WTC11 (cell line): ENCODE measurements around the gene CAPN12.

ENCODE experiments used
- FOXP1 ChIP-seq: sonication (generic); formaldehyde crosslinking; IDR thresholded peaks from 2 replicates; pipeline ENCODE4 v1.8.0; 2022; ENCODE audit warnings: missing genetic modification reagents, mild to moderate bottlenecking, moderate library complexity, borderline replicate concordance
- TF ChIP-seq, protein P1 (sequence below): sonication (generic); formaldehyde crosslinking; IDR thresholded peaks from 2 replicates; pipeline ENCODE4 v1.8.0; 2022; ENCODE audit warnings: mild to moderate bottlenecking, missing genetic modification reagents
- TF ChIP-seq, protein P2 (sequence below): sonication (generic); formaldehyde crosslinking; IDR thresholded peaks from 2 replicates; pipeline ENCODE4 v1.8.0; 2022; ENCODE audit warnings: mild to moderate bottlenecking, missing genetic modification reagents

DNA sequence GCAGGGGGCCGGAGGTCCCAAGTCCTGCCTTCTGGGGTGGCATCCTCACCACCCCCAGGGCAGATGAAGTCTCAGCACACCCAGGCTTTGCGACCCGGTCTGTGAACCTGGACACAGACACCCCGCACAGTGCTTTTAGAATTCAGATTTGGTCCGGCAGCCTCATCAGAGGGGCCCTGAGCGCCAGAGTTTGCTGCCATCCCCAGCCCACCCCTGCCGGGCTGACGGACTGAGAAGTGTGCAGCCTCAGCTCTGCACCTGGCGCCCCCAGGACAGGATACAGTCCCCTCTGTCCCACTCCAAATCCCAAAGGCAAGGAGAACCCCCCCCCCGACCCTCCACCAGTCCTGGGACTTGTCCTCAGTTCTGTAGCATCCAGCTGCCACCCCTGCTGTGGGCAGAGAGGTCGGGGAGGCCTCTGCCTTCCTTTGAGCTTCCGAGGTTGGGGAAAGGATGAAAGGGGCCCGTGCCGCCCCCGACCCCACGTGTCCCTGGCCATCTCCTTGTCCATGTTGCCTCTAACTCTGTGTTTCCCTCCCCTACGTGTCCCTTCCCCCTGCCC is 16.9 kb downstream of the CAPN12 start:
- TF ChIP-seq FOXP1 (CRISPR knock-in tag) = no peak
- TF ChIP-seq, protein P1, sequence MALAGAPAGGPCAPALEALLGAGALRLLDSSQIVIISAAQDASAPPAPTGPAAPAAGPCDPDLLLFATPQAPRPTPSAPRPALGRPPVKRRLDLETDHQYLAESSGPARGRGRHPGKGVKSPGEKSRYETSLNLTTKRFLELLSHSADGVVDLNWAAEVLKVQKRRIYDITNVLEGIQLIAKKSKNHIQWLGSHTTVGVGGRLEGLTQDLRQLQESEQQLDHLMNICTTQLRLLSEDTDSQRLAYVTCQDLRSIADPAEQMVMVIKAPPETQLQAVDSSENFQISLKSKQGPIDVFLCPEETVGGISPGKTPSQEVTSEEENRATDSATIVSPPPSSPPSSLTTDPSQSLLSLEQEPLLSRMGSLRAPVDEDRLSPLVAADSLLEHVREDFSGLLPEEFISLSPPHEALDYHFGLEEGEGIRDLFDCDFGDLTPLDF (CRISPR knock-in tag) = no peak
- TF ChIP-seq, protein P2, sequence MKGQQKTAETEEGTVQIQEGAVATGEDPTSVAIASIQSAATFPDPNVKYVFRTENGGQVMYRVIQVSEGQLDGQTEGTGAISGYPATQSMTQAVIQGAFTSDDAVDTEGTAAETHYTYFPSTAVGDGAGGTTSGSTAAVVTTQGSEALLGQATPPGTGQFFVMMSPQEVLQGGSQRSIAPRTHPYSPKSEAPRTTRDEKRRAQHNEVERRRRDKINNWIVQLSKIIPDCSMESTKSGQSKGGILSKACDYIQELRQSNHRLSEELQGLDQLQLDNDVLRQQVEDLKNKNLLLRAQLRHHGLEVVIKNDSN = no peak
